ENCODE measurements around the gene TLK2. TPM values are rescaled to one million over a fixed set of nuclear protein-coding genes. Genes with fewer than 3 reads are reported as not detected.

TLK2 gene
- total RNA-seq (2022; extraction: Qiagen RNA extraction; ENCODE audit: low read depth) = 27.6 to 42.7 TPM (median 30.3 TPM) in 5 replicates

GRCh38 chr17:62478424-62478879 is at the start of gene TLK2:
Gene TLK2, plus strand, starts transcription at chr17:62478825. Its CDS starts 2,301 bp downstream, at chr17:62481126.

GRCh38 chr17:62627219-62627903 is 148.7 kb downstream of the TLK2 start, which contains the start of gene MRC2:
Gene MRC2, plus strand, starts transcription at chr17:62627670. Its CDS starts 133 bp downstream, at chr17:62627803.

Other genes with a start within 250 kb of the TLK2 start
- not detected in 5 replicates for gene EFCAB3, start 98.3 kb upstream of the TLK2 start, total RNA-seq (2022; extraction: Qiagen RNA extraction; ENCODE audit: low read depth)
- 26.1 to 31.7 TPM (median 29.0 TPM) in 5 replicates for gene METTL2A, start 54.9 kb upstream of the TLK2 start, total RNA-seq (2022; extraction: Qiagen RNA extraction; ENCODE audit: low read depth)
- gene MRC2, start 148.8 kb downstream of the TLK2 start, total RNA-seq (2022; extraction: Qiagen RNA extraction; ENCODE audit: low read depth) = 25.8 to 66.0 TPM (median 53.9 TPM) in 5 replicates